ENCODE data around the gene RGS3.

Gene RGS3

GRCh38 chr9:113600023-113600823, 136.7 kb downstream of the RGS3 start:
- DNase-seq (ENCODE audit: low read depth), result no peak

GRCh38 chr9:113600871-113601614, 137.5 kb downstream of the RGS3 start:
- DNase-seq (ENCODE audit: low read depth), result no peak

GRCh38 chr9:113601656-113602055, 138.1 kb downstream of the RGS3 start:
- DNase-seq (ENCODE audit: low read depth), result no peak

- DNase-seq (ENCODE audit: low read depth), result no peak
Measured at GRCh38 chr9:113602126-113603047, 138.9 kb downstream of the RGS3 start.

- DNase-seq (ENCODE audit: low read depth), result no peak
Measured at GRCh38 chr9:113603048-113603375, 139.5 kb downstream of the RGS3 start.

- DNase-seq (ENCODE audit: low read depth), result no peak
Measured at GRCh38 chr9:113603773-113604172, 140.2 kb downstream of the RGS3 start.

GRCh38 chr9:113604393-113604792, 140.9 kb downstream of the RGS3 start:
- DNase-seq (ENCODE audit: low read depth), result no peak

- no peak for DNase-seq (ENCODE audit: low read depth)
Measured at GRCh38 chr9:113606510-113606909, 143.0 kb downstream of the RGS3 start.

- DNase-seq (ENCODE audit: low read depth), result no peak
Measured at GRCh38 chr9:113608082-113608685, 144.7 kb downstream of the RGS3 start.

GRCh38 chr9:113609562-113610318, 146.2 kb downstream of the RGS3 start:
- DNase-seq (ENCODE audit: low read depth), result no peak

- no peak for DNase-seq (ENCODE audit: low read depth)
Measured at GRCh38 chr9:113611461-113612215, 148.1 kb downstream of the RGS3 start.

- no peak for DNase-seq (ENCODE audit: low read depth)
Measured at GRCh38 chr9:113612216-113612747, 148.8 kb downstream of the RGS3 start.

GRCh38 chr9:113612828-113613227, 149.3 kb downstream of the RGS3 start:
- DNase-seq (ENCODE audit: low read depth), result no peak

- no peak for DNase-seq (ENCODE audit: low read depth)
Measured at GRCh38 chr9:113613815-113614413, 150.4 kb downstream of the RGS3 start.

- DNase-seq (ENCODE audit: low read depth), result no peak
Measured at GRCh38 chr9:113614843-113615648, 151.5 kb downstream of the RGS3 start.

- no peak for DNase-seq (ENCODE audit: low read depth)
Measured at GRCh38 chr9:113616116-113616515, 152.6 kb downstream of the RGS3 start.

- no peak for DNase-seq (ENCODE audit: low read depth)
Measured at GRCh38 chr9:113616621-113617496, 153.3 kb downstream of the RGS3 start.

- DNase-seq (ENCODE audit: low read depth), result no peak
Measured at GRCh38 chr9:113617550-113617949, 154.0 kb downstream of the RGS3 start.
